Activated gamma-delta T cell treated with anti-CD3 and anti-CD28 coated beads, Interleukin-2, amount 50 U/mL, for 16 hours (primary cell): ENCODE results near the gene PNPLA6.

Experiments
- DNase-seq: peaks from one replicate; pipeline ENCODE4 v3.0.0-alpha.2; 2020; ENCODE audit warnings: low read depth

Gene PNPLA6

GRCh38 chr19:7535047-7535997, at the start of gene PNPLA6:
TSS of gene PNPLA6 (plus strand) at chr19:7535717. CDS start at chr19:7535789, 72 bp downstream.
- peak; percentile 88 for DNase-seq

GRCh38 chr19:7486923-7487322, 48.6 kb upstream of the PNPLA6 start:
- DNase-seq, result no peak

GRCh38 chr19:7488736-7489353, 46.7 kb upstream of the PNPLA6 start, which contains the start of gene PEX11G:
TSS of gene PEX11G (minus strand) at chr19:7489035. CDS start at chr19:7489010, 25 bp downstream.
- peak; percentile 82 for DNase-seq

GRCh38 chr19:7489609-7490044, 45.9 kb upstream of the PNPLA6 start:
- no peak for DNase-seq

- DNase-seq, result peak; percentile 17
Measured at GRCh38 chr19:7492142-7492541, 43.4 kb upstream of the PNPLA6 start.

- no peak for DNase-seq
Measured at GRCh38 chr19:7492558-7492957, 43.0 kb upstream of the PNPLA6 start.

- DNase-seq, result no peak
Measured at GRCh38 chr19:7494416-7495098, 41.0 kb upstream of the PNPLA6 start.

GRCh38 chr19:7497292-7497691, 38.2 kb upstream of the PNPLA6 start:
- DNase-seq, result no peak

GRCh38 chr19:7500811-7501450, 34.6 kb upstream of the PNPLA6 start:
- DNase-seq, result no peak

GRCh38 chr19:7502552-7502951, 33.0 kb upstream of the PNPLA6 start:
- DNase-seq, result no peak

GRCh38 chr19:7504684-7505083, 30.8 kb upstream of the PNPLA6 start:
- no peak for DNase-seq

GRCh38 chr19:7505288-7505681, 30.2 kb upstream of the PNPLA6 start:
- DNase-seq, result no peak

- DNase-seq, result no peak
Measured at GRCh38 chr19:7505682-7506384, 29.7 kb upstream of the PNPLA6 start.

GRCh38 chr19:7506385-7507328, 28.9 kb upstream of the PNPLA6 start:
- no peak for DNase-seq

GRCh38 chr19:7507884-7508283, 27.6 kb upstream of the PNPLA6 start:
- DNase-seq, result no peak

GRCh38 chr19:7509625-7510024, 25.9 kb upstream of the PNPLA6 start:
- DNase-seq, result no peak

- DNase-seq, result no peak
Measured at GRCh38 chr19:7512400-7512851, 23.1 kb upstream of the PNPLA6 start.

GRCh38 chr19:7513809-7514642, 21.5 kb upstream of the PNPLA6 start:
- no peak for DNase-seq

GRCh38 chr19:7515110-7515644, 20.3 kb upstream of the PNPLA6 start:
- no peak for DNase-seq
